Inferior parietal cortex (tissue), 1 donor: ENCODE results near the gene COL16A1.

Source experiments
- DNase-seq: peaks from one replicate; pipeline ENCODE4 v3.0.0-alpha.2; 2016; ENCODE audit errors: extremely low spot score

The COL16A1 gene

GRCh38 chr1:31687601-31688000 is 16.2 kb downstream of the COL16A1 start:
- no peak for DNase-seq

GRCh38 chr1:31685795-31686194 is 18.0 kb downstream of the COL16A1 start:
- no peak for DNase-seq

GRCh38 chr1:31683997-31684396 is 19.8 kb downstream of the COL16A1 start:
- DNase-seq = no peak

GRCh38 chr1:31681415-31681814 is 22.4 kb downstream of the COL16A1 start:
- DNase-seq = no peak

GRCh38 chr1:31679676-31680230 is 24.1 kb downstream of the COL16A1 start:
- DNase-seq = no peak

- no peak for DNase-seq
These were observed 24.7 kb downstream of the COL16A1 start for GRCh38 chr1:31679091-31679490.

- DNase-seq = no peak
These were observed 25.1 kb downstream of the COL16A1 start for GRCh38 chr1:31678681-31679080.

- no peak for DNase-seq
These were observed 25.9 kb downstream of the COL16A1 start for GRCh38 chr1:31677949-31678348.

GRCh38 chr1:31677401-31677800 is 26.4 kb downstream of the COL16A1 start:
- no peak for DNase-seq

- no peak for DNase-seq
These were observed 28.1 kb downstream of the COL16A1 start for GRCh38 chr1:31675756-31676155.

GRCh38 chr1:31675161-31675560 is 28.7 kb downstream of the COL16A1 start:
- no peak for DNase-seq

- no peak for DNase-seq
These were observed 29.2 kb downstream of the COL16A1 start for GRCh38 chr1:31674626-31675025.

- no peak for DNase-seq
These were observed 30.4 kb downstream of the COL16A1 start for GRCh38 chr1:31673433-31673832.

- DNase-seq = peak; percentile 25
These were observed 30.8 kb downstream of the COL16A1 start for GRCh38 chr1:31672986-31673385.

GRCh38 chr1:31671561-31672201 is 32.1 kb downstream of the COL16A1 start:
- DNase-seq = no peak

- no peak for DNase-seq
These were observed 32.7 kb downstream of the COL16A1 start for GRCh38 chr1:31671147-31671546.

GRCh38 chr1:31670593-31670964 is 33.2 kb downstream of the COL16A1 start:
- DNase-seq = no peak

- peak; percentile 76 for DNase-seq
These were observed 33.8 kb downstream of the COL16A1 start for GRCh38 chr1:31669786-31670592.

- DNase-seq = no peak
These were observed 34.4 kb downstream of the COL16A1 start for GRCh38 chr1:31669433-31669785.

- DNase-seq = no peak
These were observed 35.4 kb downstream of the COL16A1 start for GRCh38 chr1:31668303-31668883.

- no peak for DNase-seq
These were observed 36.6 kb downstream of the COL16A1 start for GRCh38 chr1:31667065-31667785.
